GM18498 (cell line): ENCODE data around the gene UBE2F.

Experiments
- ATAC-seq: cut with Tn5 transposase; IDR thresholded peaks from one replicate; pipeline ENCODE4 v1.9.1; 2021; ENCODE audit warnings: mild to moderate bottlenecking, moderate library complexity; ENCODE audit not compliant: unreplicated experiment

Gene UBE2F

DNA sequence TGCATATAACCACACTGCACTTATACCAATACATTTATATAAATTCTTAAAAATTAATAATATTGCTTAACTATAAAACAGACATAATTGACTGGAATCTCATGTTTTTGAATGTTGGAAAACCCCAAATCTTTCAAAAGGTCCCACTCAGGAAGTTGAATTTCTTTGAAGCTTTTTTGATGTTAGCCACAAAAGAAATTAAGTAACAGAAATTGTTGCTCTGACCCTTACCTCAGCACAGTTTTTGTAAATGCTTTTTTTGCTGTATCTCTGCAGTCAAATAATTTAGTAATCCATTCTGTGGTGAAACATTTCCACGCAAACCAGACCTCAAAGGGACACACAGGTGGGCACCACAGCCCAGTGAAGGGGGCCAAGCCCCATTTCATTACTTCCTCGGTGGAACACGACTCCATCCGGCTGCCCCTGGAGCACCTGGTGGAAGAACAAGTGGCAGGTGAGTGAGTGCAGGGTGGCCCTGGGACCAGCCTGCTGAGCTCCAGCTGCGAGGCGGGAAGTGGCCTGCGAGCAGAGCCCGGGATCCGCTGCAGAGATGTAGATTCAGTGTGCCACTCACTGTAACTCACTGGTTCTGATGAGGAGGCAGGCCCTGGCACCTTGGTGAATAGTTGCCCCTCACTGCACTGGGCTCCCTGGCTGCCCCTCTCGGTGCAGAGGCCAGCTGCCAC lies 102.4 kb downstream of the UBE2F start:
- no peak for ATAC-seq

DNA sequence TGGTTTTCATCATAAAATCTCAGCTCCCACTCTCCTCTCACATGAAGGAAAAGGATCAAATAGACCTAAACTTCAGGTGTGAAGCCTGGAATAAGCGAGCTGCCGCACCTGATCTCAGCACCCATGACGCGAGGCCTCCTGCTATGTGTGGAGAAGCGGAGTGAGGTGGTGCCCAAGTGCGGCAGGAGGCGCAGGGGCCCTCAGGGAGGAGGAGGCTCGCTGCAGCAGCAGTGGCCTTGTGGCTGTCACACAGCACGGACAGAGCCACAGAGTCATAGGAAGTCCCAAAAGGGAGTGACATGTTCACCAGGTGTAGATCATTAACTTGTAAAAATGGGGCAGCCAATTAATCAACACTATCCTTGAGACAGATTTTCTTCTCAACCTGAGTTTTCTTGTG lies 103.1 kb downstream of the UBE2F start:
- no peak for ATAC-seq

DNA sequence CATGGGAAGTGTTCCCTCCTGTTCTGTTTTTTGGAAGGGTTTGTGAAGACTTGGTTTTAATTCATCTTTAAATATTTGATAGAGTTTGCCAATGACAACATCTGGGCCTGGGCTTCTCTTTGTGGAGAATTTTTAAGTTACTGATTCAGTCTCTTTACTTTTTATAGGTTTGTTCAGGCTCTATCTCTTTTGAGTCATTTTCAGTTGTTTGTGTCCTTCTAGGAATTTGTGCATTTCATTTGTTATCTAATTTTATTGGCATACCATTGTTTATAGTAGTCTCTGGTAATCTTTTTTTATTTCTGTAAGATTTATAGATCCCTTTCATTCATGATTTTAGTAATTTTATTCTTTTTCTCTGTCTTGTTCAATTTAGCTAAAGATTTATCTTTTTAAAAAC lies 108.6 kb downstream of the UBE2F start:
- no peak for ATAC-seq

DNA sequence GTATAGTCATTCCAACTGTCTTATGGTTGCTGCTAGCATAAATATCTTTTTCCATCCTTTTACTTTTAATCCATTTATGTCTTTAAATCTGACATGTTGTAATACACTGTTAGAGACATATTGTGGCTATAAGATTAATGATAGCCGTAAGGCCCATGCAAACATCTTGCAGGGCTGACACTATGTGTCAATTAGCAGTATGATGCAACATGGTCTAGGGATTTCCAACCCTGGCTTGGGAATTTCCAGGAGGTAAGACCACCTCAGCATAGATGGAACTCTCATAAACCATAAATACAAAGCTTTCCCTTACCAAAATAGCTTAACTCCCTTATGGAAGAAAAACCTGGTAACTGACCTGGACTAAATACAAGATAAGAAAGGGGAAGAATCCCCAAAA lies 110.5 kb downstream of the UBE2F start:
- ATAC-seq, result no peak

DNA sequence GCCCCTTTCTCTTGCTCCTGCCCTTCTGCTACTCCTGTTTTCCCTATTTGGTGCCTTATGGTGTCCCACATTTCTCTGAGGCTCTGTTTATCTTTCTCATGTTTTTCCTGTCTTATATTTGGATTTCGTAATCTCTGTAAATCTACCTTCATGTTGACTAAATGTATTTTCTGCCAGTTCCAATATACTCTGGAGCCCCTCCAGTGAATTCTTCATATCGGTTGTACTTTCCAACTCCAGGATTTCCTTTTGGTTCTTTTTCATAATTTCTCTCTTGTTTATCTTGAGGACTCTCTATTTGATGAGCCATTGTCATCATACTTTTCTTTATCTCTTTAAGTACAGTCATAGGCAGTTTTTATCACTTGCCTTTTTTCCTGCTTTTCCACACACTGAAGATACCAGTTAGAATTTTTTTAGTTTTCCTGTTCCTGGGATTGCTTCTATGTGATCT lies 113.1 kb downstream of the UBE2F start:
- ATAC-seq, result no peak

DNA sequence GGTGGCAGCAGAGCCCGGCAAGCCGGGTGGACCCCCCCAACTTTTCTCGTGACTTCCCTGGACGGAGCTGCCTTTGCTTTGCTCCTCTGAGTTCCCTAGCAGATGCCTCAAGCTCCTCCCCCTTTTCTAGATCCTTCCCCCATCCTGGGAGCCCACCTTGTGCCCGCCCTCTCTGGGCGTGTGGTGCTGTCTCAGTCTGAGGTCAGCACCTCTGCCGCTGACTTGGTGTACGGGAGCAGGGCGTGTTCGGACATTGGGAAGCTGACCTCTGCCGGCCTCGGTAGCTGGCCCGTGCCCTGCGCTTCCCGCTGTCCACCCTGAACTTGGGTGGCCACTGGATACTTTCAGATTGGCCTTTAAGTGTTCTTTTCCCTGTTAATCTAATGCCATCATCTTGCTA lies 113.7 kb downstream of the UBE2F start:
- no peak for ATAC-seq

DNA sequence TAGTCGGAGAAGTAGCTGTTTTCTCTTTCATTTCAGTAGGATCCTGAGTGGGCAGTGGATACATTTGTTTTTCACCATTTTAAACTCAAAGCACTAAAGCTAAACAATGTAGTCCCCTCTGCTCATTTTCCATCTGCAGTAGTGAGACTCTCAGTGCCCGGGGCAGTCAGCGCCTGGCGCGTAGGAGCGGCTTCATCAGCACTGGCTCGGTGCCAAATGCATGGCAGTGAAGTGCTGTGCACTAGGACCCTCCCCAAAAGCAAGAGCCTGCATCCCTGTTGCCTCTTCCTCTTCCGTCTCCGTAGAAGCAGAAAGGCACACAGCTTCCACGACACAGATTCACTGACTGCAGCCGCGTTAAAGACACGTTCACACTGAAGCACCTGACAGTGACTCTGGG lies 114.3 kb downstream of the UBE2F start:
- no peak for ATAC-seq

DNA sequence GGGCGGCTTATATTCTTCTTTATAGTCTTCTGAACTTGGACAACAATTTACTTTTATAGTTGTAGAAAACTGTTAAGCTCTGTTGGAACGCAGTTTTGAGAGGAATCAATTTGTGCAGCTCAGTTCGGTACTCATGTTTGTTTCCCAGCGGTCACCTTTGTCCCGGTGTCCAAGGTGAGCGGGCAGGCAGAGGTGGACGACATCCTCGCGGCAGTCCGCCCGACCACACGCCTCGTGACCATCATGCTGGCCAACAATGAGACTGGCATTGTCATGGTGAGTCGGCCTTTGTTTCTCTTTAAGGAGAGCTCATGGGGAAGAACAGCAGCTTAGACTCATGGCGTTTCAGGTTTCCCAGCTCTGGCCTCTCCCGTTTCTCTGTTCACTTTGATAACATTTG lies 114.7 kb downstream of the UBE2F start:
- no peak for ATAC-seq

DNA sequence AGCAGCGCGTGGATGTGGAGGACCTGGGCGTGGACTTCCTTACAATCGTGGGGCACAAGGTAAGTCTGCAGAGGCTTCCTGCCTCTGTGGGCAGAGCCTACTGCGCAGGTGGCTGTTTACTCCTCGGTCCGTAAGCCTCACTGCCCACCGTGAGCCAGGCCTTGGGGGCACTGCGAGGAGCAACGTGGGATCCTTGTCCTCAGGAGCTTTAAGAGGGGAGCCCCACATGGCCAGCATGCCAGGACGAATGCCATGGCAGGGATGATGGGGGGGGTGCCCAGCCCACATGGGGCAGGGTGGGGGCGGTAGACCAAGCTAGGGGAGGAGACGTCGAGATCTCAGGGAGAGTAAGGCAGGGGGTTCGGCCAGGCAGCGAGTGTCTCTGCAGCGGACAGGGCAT lies 115.3 kb downstream of the UBE2F start:
- no peak for ATAC-seq

DNA sequence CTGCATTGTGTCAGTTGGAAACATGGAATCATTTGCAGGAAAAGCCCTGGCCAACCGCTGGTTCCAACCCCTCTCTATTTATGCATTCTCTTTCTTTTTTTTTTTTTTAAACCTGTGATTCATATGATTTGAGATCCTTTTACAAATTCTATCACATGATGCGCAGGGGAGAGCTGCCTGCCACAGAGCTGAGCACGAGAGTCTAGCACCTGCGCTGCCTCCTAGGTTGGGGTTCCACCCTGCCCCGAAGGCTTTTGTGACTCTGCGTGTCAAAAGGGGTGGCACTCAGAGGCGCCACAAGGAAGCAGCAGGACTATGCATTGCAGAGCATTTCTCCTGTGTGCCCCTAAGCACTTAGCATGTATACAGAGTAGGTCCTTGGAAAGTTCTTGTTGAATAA lies 116.0 kb downstream of the UBE2F start:
- no peak for ATAC-seq

DNA sequence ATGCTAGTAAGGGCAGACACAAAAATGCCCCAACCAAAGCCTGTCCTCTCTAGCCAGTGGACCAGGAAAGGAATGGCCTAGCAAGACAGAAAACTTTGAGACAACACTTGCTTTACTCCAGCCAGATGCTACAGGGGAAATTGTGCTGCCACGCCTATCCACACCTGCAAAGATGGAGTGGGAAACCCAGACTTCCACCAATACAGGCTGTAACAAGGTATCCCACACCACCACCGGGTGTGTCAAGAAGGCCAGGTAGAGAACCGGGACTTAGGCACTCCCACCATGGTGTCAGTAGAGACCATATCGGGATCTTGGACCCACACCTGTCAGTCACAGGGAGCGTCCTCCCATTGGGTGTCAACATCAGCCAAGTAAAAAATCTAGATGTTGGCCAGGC lies 117.1 kb downstream of the UBE2F start:
- ATAC-seq, result no peak

DNA sequence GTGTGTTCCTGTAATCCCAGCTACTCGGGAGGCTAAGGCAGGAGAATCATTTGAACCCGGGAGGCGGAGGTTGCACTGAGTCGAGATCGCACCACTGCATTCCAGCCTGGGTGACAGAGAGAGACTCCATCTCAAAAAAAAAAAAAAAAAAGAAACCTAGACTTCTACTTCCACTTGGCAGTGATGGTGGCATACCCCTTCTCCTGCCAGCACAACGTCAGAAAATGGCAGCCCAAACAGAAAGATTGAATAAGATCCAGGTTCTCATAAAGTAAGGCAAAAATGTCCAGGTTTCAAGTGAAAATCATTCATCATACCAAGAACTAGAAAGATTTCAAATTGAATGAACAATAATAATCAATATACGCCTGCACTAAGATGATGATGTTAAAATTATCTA lies 117.9 kb downstream of the UBE2F start:
- no peak for ATAC-seq

DNA sequence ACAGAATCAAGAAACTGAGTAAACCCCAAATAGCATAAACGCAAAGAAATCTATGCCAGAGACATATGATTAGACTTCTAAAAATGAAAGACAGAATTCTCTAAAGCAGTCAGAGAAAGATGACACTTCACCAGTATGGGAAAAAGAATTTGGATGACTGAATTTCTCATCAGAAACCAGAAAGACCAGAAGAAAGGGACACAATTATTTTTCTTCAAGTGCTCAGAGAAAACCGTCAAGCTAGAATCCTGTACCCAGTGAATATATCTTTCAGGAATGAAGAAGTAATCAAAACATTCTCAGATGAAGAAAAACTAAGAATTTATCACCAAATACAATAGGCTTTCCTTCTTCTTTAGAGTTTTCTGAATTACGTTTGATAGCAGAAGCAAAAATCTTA lies 119.1 kb downstream of the UBE2F start:
- no peak for ATAC-seq

DNA sequence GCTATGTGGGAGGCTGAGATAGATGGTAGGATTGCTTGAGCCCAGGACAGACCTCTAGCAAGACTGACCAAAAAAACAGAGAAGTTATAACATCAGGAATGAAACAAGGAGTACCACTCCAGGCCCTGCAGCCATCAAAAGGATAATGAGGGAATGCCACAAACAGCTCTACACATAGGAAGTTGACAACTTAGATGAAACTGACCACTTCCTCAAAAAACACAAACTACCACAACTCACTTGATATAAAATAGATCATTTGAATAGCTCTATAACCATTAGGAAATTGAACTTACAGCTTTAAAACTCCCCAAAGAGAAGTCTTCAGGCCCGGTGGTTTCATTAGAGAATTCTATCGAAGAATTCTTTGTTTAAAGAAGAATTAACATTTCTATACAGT lies 120.4 kb downstream of the UBE2F start:
- ATAC-seq, result no peak

DNA sequence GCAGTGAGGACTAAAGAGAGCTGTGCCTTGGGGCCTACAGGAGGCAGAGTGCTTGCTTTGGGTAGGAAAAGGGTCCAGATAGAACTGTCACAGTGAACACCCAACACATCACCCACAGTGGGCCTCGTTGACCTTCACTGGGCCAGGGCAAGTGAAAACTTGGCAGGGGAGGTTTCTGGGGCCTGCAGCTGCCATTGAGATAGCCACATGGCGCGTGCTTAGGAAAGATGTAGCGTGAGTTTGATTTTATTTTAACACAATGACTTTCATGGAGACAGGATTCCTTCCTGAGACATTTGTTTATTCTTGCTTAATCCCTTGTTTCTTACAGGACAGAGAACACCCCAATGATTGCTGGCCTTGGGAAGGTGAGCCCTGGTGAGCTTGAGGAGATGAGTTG lies 124.1 kb downstream of the UBE2F start:
- ATAC-seq, result no peak

DNA sequence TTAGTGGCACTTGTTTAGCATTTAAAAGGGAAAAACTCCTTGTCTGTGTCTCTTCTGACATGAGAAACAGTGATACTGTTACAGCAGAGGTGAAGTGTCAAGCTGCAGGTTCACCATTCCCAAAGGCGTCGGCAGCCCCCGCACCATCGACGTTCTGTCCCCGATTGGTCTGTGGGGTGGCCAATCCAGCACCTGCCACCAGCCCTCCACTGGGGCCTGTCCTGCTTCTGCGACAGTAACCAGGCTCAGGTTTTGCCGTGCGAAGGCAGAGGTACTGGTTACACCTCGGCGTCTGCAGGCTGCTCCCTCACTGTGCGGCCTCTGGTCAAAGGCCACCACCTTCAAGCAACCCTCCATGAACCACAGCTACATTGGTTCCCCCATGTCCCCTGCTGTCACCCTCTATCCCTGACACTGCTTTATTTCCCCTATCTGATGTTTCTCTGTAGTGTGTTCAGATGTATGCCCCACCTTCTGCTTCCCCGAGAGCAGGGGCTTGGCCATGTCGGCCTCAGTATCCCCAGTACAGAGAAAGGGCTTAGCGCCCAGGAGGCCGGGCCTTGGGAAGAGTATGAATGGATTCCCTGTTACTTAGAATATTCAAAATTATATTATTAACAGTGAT lies 124.7 kb downstream of the UBE2F start:
- no peak for ATAC-seq
